Effector memory CD8-positive, alpha-beta T cell (primary cell): ENCODE results near the gene BCL7B.
"Not testable (repeated sequence)": the region's sequence is repeated elsewhere in the genome, so short reads cannot be mapped to it uniquely, and the experiment has no call there.

Source experiments
- ATAC-seq: fragments of 150-1000 bp; cut with Tn5 transposase; replicated peaks from 2 replicates; pipeline ENCODE4 v1.10.0; 2021; ENCODE audit warnings: mild to moderate bottlenecking, moderate library complexity
- DNase-seq, 3 experiments: peaks; one replicate each; pipeline ENCODE4 v3.0.0; 2021
- H3K27ac Mint-ChIP-seq, 2 donors: one replicate each; pipeline ENCODE4 v1.8.0; 2022; ENCODE audit warnings: mild to moderate bottlenecking in 2 of 2, mixed read lengths in 2 of 2, moderate library complexity in 2 of 2
- H3K27me3 Mint-ChIP-seq, 2 donors: one replicate each; pipeline ENCODE4 v1.8.0; 2022; ENCODE audit warnings: mixed read lengths in 2 of 2
- H3K36me3 Mint-ChIP-seq: one replicate; pipeline ENCODE4 v1.8.0; 2022; ENCODE audit warnings: mild to moderate bottlenecking, moderate library complexity, mixed read lengths; ENCODE audit not compliant: insufficient read depth
- H3K4me1 Mint-ChIP-seq, 2 donors: one replicate each; pipeline ENCODE4 v1.8.0; 2022; ENCODE audit warnings: low read depth in 2 of 2, mixed read lengths in 2 of 2
- H3K4me3 Mint-ChIP-seq, 2 donors: one replicate each; pipeline ENCODE4 v1.8.0; 2022; ENCODE audit warnings: mild to moderate bottlenecking in 2 of 2, mixed read lengths in 2 of 2, moderate library complexity in 2 of 2
- H3K9me3 Mint-ChIP-seq, 2 donors: one replicate each; pipeline ENCODE4 v1.8.0; 2022; ENCODE audit warnings: mixed read lengths in 2 of 2

Gene BCL7B

GRCh38 chr7:73518470-73518869, 39.0 kb downstream of the BCL7B start:
- Mint-ChIP-seq H3K36me3 (peaks cover 73% of the 10 kb centered on the region), H3K9me3 (no peaks in the 10 kb centered on the region), H3K4me3 (peak overlapping the region; percentile 87 to 92), H3K27me3 (no peaks in the 10 kb centered on the region), H3K27ac (peak overlapping the region; percentile 81 to 92), H3K4me1 (peaks cover 35 to 49% of the 10 kb centered on the region in 2 donors)
- DNase-seq: no peak
- ATAC-seq: no peak

- H3K4me3 Mint-ChIP-seq: peak overlapping the region; percentile 33 to 40
- H3K4me1 Mint-ChIP-seq: peaks cover 35 to 58% of the 10 kb centered on the region in 2 donors
- DNase-seq: no peak
Observed at GRCh38 chr7:73517241-73517995, 40.1 kb downstream of the BCL7B start.

GRCh38 chr7:73515178-73515577, 42.3 kb downstream of the BCL7B start:
- Mint-ChIP-seq H3K4me3 (no peak overlapping the region), H3K27ac (peak overlapping the region in 1 of 2 donors; percentile 50), H3K9me3 (no peaks in the 10 kb centered on the region), H3K27me3 (no peaks in the 10 kb centered on the region), H3K4me1 (peaks cover 30 to 59% of the 10 kb centered on the region in 2 donors), H3K36me3 (peaks cover 86% of the 10 kb centered on the region)
- peak; percentile 51 for ATAC-seq
- DNase-seq: no peak

More at GRCh38 chr7:73517241-73517995, 40.1 kb downstream of the BCL7B start:
- Mint-ChIP-seq H3K27ac (peak overlapping the region; percentile 21 to 49), H3K27me3 (no peaks in the 10 kb centered on the region), H3K9me3 (no peaks in the 10 kb centered on the region), H3K36me3 (peaks cover 75% of the 10 kb centered on the region)
- no peak for ATAC-seq

GRCh38 chr7:73512018-73512780, 45.3 kb downstream of the BCL7B start:
- Mint-ChIP-seq H3K36me3 (peaks cover 96% of the 10 kb centered on the region), H3K9me3 (no peaks in the 10 kb centered on the region), H3K4me3 (no peak overlapping the region), H3K4me1 (peaks cover 17 to 37% of the 10 kb centered on the region in 2 donors), H3K27ac (peak overlapping the region; percentile 9 to 51), H3K27me3 (no peaks in the 10 kb centered on the region)
- ATAC-seq (no peak), DNase-seq (no peak)

- H3K27me3 Mint-ChIP-seq: no peaks in the 10 kb centered on the region
- ATAC-seq: no peak
- DNase-seq: no peak
- no peaks in the 10 kb centered on the region for H3K9me3 Mint-ChIP-seq
- peaks cover 97% of the 10 kb centered on the region for H3K36me3 Mint-ChIP-seq
- peaks cover 14 to 30% of the 10 kb centered on the region in 2 donors for H3K4me1 Mint-ChIP-seq
- H3K4me3 Mint-ChIP-seq: no peak overlapping the region
- H3K27ac Mint-ChIP-seq: no peak overlapping the region
Observed at GRCh38 chr7:73509463-73509862, 48.0 kb downstream of the BCL7B start.

GRCh38 chr7:73507556-73507955, 49.9 kb downstream of the BCL7B start:
- Mint-ChIP-seq H3K36me3 (peaks cover 98% of the 10 kb centered on the region), H3K27ac (peak overlapping the region in 1 of 2 donors; percentile 54), H3K9me3 (no peaks in the 10 kb centered on the region), H3K4me1 (peaks cover 8 to 26% of the 10 kb centered on the region in 2 donors), H3K4me3 (no peak overlapping the region), H3K27me3 (no peaks in the 10 kb centered on the region)
- DNase-seq (no peak), ATAC-seq (no peak)

- Mint-ChIP-seq H3K4me3 (no peak overlapping the region), H3K27ac (peak overlapping the region in 1 of 2 donors; percentile 38), H3K4me1 (peaks cover 3 to 15% of the 10 kb centered on the region in 2 donors), H3K27me3 (no peaks in the 10 kb centered on the region), H3K36me3 (peaks cover 97% of the 10 kb centered on the region), H3K9me3 (no peaks in the 10 kb centered on the region)
- no peak for ATAC-seq
- DNase-seq: no peak
Observed at GRCh38 chr7:73504920-73505319, 52.6 kb downstream of the BCL7B start.

- DNase-seq: no peak
- no peak for ATAC-seq
- H3K9me3 Mint-ChIP-seq: no peaks in the 10 kb centered on the region
- H3K27me3 Mint-ChIP-seq: no peaks in the 10 kb centered on the region
- H3K4me3 Mint-ChIP-seq: no peak overlapping the region
- peaks cover 94% of the 10 kb centered on the region for H3K36me3 Mint-ChIP-seq
- H3K27ac Mint-ChIP-seq: peak overlapping the region; percentile 65 to 70
- H3K4me1 Mint-ChIP-seq: peaks cover 3 to 15% of the 10 kb centered on the region in 2 donors
Observed at GRCh38 chr7:73504017-73504416, 53.5 kb downstream of the BCL7B start.

GRCh38 chr7:73503229-73503628, 54.3 kb downstream of the BCL7B start:
- H3K4me3 Mint-ChIP-seq: no peak overlapping the region
- DNase-seq (no peak), ATAC-seq (no peak)
- H3K36me3 Mint-ChIP-seq: peaks cover 93% of the 10 kb centered on the region
- peak overlapping the region; percentile 65 to 70 for H3K27ac Mint-ChIP-seq
- no peaks in the 10 kb centered on the region for H3K9me3 Mint-ChIP-seq
- no peaks in the 10 kb centered on the region for H3K27me3 Mint-ChIP-seq
- peaks cover 3 to 18% of the 10 kb centered on the region in 2 donors for H3K4me1 Mint-ChIP-seq

- Mint-ChIP-seq H3K4me1 (peaks cover 4 to 25% of the 10 kb centered on the region in 2 donors), H3K36me3 (peaks cover 85% of the 10 kb centered on the region), H3K27me3 (no peaks in the 10 kb centered on the region), H3K9me3 (no peaks in the 10 kb centered on the region), H3K4me3 (no peak overlapping the region), H3K27ac (peak overlapping the region in 1 of 2 donors; percentile 44)
- no peak for DNase-seq
- ATAC-seq: no peak
Observed at GRCh38 chr7:73496626-73497025, 60.9 kb downstream of the BCL7B start.

GRCh38 chr7:73495507-73495906, 62.0 kb downstream of the BCL7B start:
- H3K9me3 Mint-ChIP-seq, ATAC-seq, H3K27me3 Mint-ChIP-seq, H3K4me3 Mint-ChIP-seq, H3K27ac Mint-ChIP-seq, DNase-seq: not testable (repeated sequence)
- peaks cover 4 to 25% of the 10 kb centered on the region in 2 donors for H3K4me1 Mint-ChIP-seq
- H3K36me3 Mint-ChIP-seq: peaks cover 83% of the 10 kb centered on the region

GRCh38 chr7:73489976-73490375, 67.5 kb downstream of the BCL7B start:
- Mint-ChIP-seq H3K9me3 (no peaks in the 10 kb centered on the region), H3K27ac (no peak overlapping the region), H3K4me3 (no peak overlapping the region), H3K27me3 (no peaks in the 10 kb centered on the region), H3K4me1 (peaks cover 7 to 22% of the 10 kb centered on the region in 2 donors), H3K36me3 (peaks cover 92% of the 10 kb centered on the region)
- no peak for DNase-seq
- ATAC-seq: no peak

- peaks cover 90% of the 10 kb centered on the region for H3K36me3 Mint-ChIP-seq
- no peak for ATAC-seq
- peaks cover 2 to 8% of the 10 kb centered on the region in 2 donors for H3K4me1 Mint-ChIP-seq
- H3K4me3 Mint-ChIP-seq: no peak overlapping the region
- no peak for DNase-seq
- H3K27me3 Mint-ChIP-seq: no peaks in the 10 kb centered on the region
- H3K9me3 Mint-ChIP-seq: no peaks in the 10 kb centered on the region
- H3K27ac Mint-ChIP-seq: peak overlapping the region in 1 of 2 donors; percentile 86
Observed at GRCh38 chr7:73487486-73487885, 70.0 kb downstream of the BCL7B start.
